CD4-positive, alpha-beta memory T cell (primary cell): ENCODE measurements around the gene SEMA6D. TPM values are rescaled to one million over a fixed set of nuclear protein-coding genes. Genes with fewer than 3 reads are reported as not detected.

Experiments used
- CTCF ChIA-PET: fragments of 350-600 bp; sonication (Branson Sonifier 250); formaldehyde crosslinking; loops from one replicate; lab custom pipeline; 2021; ENCODE audit warnings: inconsistent platforms; ENCODE audit not compliant: partially characterized antibody; lab: Charles Lee
- POLR2A ChIA-PET: fragments of 350-600 bp; sonication (Branson Sonifier 250); formaldehyde crosslinking; loops from one replicate; lab custom pipeline; 2021; ENCODE audit not compliant: partially characterized antibody; lab: Charles Lee
- DNase-seq, 5 donors: peaks; one replicate each; pipeline versions ENCODE4 v3.0.0 to v3.0.0-alpha.2; 2020 to 2022; ENCODE audit warnings: mixed read lengths in 1 of 5
- H3K27ac ChIP-seq: one replicate; pipeline ENCODE4 v1.7.0; 2013; ENCODE audit warnings: low read depth, low read length
- H3K27me3 ChIP-seq: 2 replicates; pipeline ENCODE4 v1.7.0; 2013; ENCODE audit warnings: mild to moderate bottlenecking, low read length, moderate library complexity; ENCODE audit not compliant: insufficient read depth
- H3K36me3 ChIP-seq: 2 replicates; pipeline ENCODE4 v1.7.0; 2013; ENCODE audit warnings: mild to moderate bottlenecking, low read length, moderate library complexity; ENCODE audit not compliant: insufficient read depth
- H3K4me1 ChIP-seq: 2 replicates; pipeline ENCODE4 v1.7.0; 2013; ENCODE audit warnings: mild to moderate bottlenecking, low read length, moderate library complexity; ENCODE audit not compliant: insufficient read depth
- H3K4me3 ChIP-seq, 2 donors: one replicate each; pipeline ENCODE4 v1.7.0; 2013; ENCODE audit warnings: low read length in 2 of 2, mild to moderate bottlenecking in 1 of 2
- H3K9me3 ChIP-seq, 2 donors: one replicate each; pipeline ENCODE4 v1.7.0; 2013; ENCODE audit warnings: low read length in 2 of 2, control low read depth in 1 of 2; ENCODE audit not compliant: control insufficient read depth in 1 of 2
- H3K27ac Mint-ChIP-seq, 7 donors: one replicate each; pipeline ENCODE4 v1.8.0; 2020 to 2021; ENCODE audit warnings: mixed read lengths in 7 of 7, mild to moderate bottlenecking in 6 of 7, inconsistent platforms in 3 of 7, moderate library complexity in 3 of 7
- H3K27me3 Mint-ChIP-seq, 2 donors: one replicate each; pipeline ENCODE4 v1.8.0; 2020 to 2021; ENCODE audit warnings: mixed read lengths in 2 of 2
- H3K36me3 Mint-ChIP-seq, 2 donors: one replicate each; pipeline ENCODE4 v1.8.0; 2020 to 2021; ENCODE audit warnings: mixed read lengths in 2 of 2, inconsistent platforms in 1 of 2, mild to moderate bottlenecking in 1 of 2
- H3K4me1 Mint-ChIP-seq, 4 donors: one replicate each; pipeline ENCODE4 v1.8.0; 2020 to 2021; ENCODE audit warnings: mixed read lengths in 4 of 4, mild to moderate bottlenecking in 1 of 4
- H3K4me3 Mint-ChIP-seq, 8 donors: one replicate each; pipeline ENCODE4 v1.8.0; 2020 to 2021; ENCODE audit warnings: mixed read lengths in 8 of 8, mild to moderate bottlenecking in 7 of 8, moderate library complexity in 6 of 8, inconsistent platforms in 3 of 8
- H3K9me3 Mint-ChIP-seq, 8 donors: one replicate each; pipeline ENCODE4 v1.8.0; 2020 to 2021; ENCODE audit warnings: mixed read lengths in 8 of 8, mild to moderate bottlenecking in 5 of 8, inconsistent platforms in 3 of 8, moderate library complexity in 1 of 8
- intact Hi-C: fragments of 100-400 bp; cut with micrococcal nuclease; formaldehyde crosslinking; loops from one replicate; pipeline ENCODE4 v1.15.1; 2023
- polyA plus RNA-seq, 2 donors: library from polyadenylated mRNA; unstranded; fragments of 300-500 nt; fragmentation: Illumina TruSeq; gene quantifications; one replicate each; pipeline ENCODE4 v1.2.3, GENCODE V29; 2021
- total RNA-seq, 2 experiments: library from RNA; stranded (reverse); gene quantifications; one replicate each; pipeline ENCODE4 v1.2.3, GENCODE V29; 2021

Gene SEMA6D
- total and polyA plus RNA-seq, 4 experiments from 2014 or later: not detected

DNA sequence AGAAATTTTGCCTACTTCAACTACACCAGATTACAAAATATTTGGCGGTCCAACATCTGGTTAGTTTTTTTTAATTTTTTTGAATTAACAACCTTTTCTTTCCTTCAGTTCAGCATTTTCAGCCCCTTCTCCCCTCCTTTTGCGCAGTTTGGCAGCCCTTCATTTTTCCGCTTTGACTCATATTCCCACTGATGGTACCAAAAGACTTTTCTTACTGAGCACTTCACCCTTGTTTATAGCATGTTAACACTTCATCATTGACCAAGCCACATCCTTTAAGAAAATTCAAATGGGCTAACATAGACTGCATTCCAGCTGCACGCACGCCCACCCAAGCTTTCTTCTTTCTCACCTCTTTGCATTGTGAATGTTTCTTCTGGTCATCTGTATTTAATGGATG, 49.7 kb downstream of the SEMA6D start:
- H3K27me3 Mint-ChIP-seq: peaks cover 0 to 1% of the 10 kb centered on the region in 2 donors
- POLR2A ChIA-PET: no interaction called here

DNA sequence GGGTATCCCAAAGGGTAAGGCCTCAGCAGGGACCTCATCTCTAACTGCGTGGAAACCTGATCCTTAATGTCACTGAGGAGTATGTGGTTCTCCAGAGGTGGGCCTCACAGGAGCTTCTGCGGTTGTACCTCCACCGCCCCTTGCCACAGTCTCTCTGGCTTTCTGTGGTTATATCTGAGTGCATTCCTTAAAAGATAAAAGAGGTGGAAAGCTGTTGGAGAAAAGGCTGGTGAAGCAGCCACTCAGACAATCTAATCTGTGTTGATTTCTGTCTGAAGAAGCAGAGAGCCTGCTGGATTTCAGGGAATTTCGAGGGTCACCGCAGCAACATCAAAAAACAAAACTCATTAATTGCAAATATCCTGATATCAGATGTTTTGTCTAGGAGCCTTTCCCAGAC, 51.4 kb downstream of the SEMA6D start:
- no peaks in the 10 kb centered on the region for H3K4me1 Mint-ChIP-seq
- peaks cover 0 to 1% of the 10 kb centered on the region in 2 donors for H3K27me3 Mint-ChIP-seq
- H3K27ac Mint-ChIP-seq: no peak overlapping the region
- no peak for DNase-seq
- Histone ChIP-seq H3K4me1 (no peaks in the 10 kb centered on the region), H3K27ac (no peak overlapping the region), H3K36me3 (no peaks in the 10 kb centered on the region), H3K4me3 (no peak overlapping the region), H3K9me3 (no peaks in the 10 kb centered on the region), H3K27me3 (no peaks in the 10 kb centered on the region)
- ChIA-PET CTCF (no interaction called here), POLR2A (no interaction called here)
- H3K9me3 Mint-ChIP-seq: peaks cover 0 to 8% (median 1%) of the 10 kb centered on the region in 8 donors
- no peak overlapping the region for H3K4me3 Mint-ChIP-seq
- intact Hi-C loops: no loop called here
- H3K36me3 Mint-ChIP-seq: no peaks in the 10 kb centered on the region

More for the DNA sequence above, 49.7 kb downstream of the SEMA6D start:
- no peaks in the 10 kb centered on the region for H3K4me1 ChIP-seq
- Mint-ChIP-seq H3K9me3 (peaks cover 0 to 6% (median 1%) of the 10 kb centered on the region in 8 donors), H3K4me3 (no peak overlapping the region), H3K36me3 (no peaks in the 10 kb centered on the region), H3K27ac (no peak overlapping the region), H3K4me1 (no peaks in the 10 kb centered on the region)
- no peaks in the 10 kb centered on the region for H3K27me3 ChIP-seq
- CTCF ChIA-PET: interaction anchor here (0.7 kb wide), 1 partner anchor 69 kb away, joined by 3 read pairs; no protein-coding TSS in a partner anchor
- H3K27ac ChIP-seq: no peak overlapping the region
- H3K4me3 ChIP-seq: no peak overlapping the region
- no peaks in the 10 kb centered on the region for H3K36me3 ChIP-seq
- no peak for DNase-seq
- intact Hi-C loops: no loop called here
- no peaks in the 10 kb centered on the region for H3K9me3 ChIP-seq

DNA sequence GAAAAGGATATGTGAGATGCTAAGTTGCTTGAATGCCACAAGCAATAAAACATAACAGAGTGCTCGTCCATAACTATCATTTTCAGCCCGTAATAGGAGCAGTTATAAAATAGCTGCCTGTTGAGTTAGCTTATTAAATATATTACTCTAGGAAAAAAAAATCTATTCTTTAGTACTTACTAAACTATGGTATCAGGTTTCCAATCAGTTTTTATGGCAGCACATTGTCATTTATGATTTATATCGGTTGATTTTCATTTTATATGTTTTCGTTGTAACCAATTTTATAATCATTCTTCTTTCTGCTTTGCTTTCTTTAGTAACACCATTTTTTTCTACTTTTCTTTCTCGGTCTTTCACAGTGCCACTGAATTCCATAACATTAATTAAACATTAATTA, 51.9 kb downstream of the SEMA6D start:
- no peak overlapping the region for H3K4me3 Mint-ChIP-seq
- ChIA-PET POLR2A (no interaction called here), CTCF (no interaction called here)
- Histone ChIP-seq H3K4me3 (no peak overlapping the region), H3K27me3 (no peaks in the 10 kb centered on the region), H3K36me3 (no peaks in the 10 kb centered on the region), H3K27ac (no peak overlapping the region), H3K4me1 (no peaks in the 10 kb centered on the region), H3K9me3 (no peaks in the 10 kb centered on the region)
- no peak overlapping the region for H3K27ac Mint-ChIP-seq
- no peak for DNase-seq
- intact Hi-C loops: no loop called here
- peaks cover 0 to 1% of the 10 kb centered on the region in 2 donors for H3K27me3 Mint-ChIP-seq
- no peaks in the 10 kb centered on the region for H3K4me1 Mint-ChIP-seq
- no peaks in the 10 kb centered on the region for H3K36me3 Mint-ChIP-seq
- peaks cover 0 to 7% (median 1%) of the 10 kb centered on the region in 8 donors for H3K9me3 Mint-ChIP-seq

DNA sequence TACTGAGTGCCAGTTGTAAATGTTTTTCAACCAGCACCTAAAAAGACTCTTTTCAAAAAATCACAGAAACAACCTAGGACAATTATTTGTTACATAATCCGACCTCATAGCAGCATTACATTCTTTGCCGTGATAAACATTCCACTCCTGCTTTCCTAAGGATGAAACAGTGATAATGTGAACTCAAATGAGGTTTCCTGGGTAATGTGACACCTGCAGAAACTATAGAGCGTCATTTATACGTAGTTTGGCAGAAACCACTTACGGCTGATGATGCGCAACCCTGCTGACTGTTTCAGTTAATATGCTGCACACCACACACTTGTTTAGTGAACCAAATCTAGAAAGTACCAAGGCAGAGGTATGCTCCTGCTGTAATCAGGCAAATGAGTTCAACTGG, 55.8 kb downstream of the SEMA6D start:
- CTCF ChIA-PET: no interaction called here
- Mint-ChIP-seq H3K9me3 (peaks cover 0 to 3% (median 0%) of the 10 kb centered on the region in 8 donors), H3K36me3 (no peaks in the 10 kb centered on the region), H3K27ac (no peak overlapping the region), H3K27me3 (no peaks in the 10 kb centered on the region), H3K4me1 (no peaks in the 10 kb centered on the region), H3K4me3 (no peak overlapping the region)
- Histone ChIP-seq H3K27me3 (no peaks in the 10 kb centered on the region), H3K27ac (no peak overlapping the region), H3K9me3 (no peaks in the 10 kb centered on the region), H3K36me3 (no peaks in the 10 kb centered on the region), H3K4me1 (no peaks in the 10 kb centered on the region), H3K4me3 (no peak overlapping the region)
- POLR2A ChIA-PET: no interaction called here
- no peak for DNase-seq
- intact Hi-C loops: no loop called here

DNA sequence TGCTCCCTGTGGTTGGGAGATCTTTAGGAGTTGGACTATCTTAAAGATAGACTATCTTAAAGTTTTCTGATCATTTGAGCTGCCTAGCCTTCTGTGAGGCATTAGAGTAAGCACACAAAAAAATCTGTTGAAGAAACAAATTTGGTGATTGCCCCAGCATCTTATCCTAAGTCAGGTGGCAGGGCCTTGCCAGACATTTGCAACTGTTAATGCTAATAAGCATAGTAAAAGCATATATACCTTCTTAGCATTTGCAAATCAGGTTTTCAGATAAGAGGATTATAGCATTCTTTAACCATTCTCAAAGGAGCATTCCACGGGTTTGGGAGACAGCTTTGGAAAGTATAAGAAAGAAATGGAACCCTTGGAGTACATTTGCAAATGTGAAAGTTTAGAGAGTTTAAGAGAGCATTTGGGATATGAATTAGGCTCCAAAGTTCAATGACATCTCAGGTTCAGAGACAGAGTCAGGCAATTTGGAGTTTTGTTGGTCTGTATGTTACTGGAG, 61.0 kb downstream of the SEMA6D start:
- Mint-ChIP-seq H3K27me3 (no peaks in the 10 kb centered on the region), H3K4me3 (no peak overlapping the region), H3K27ac (no peak overlapping the region), H3K9me3 (peaks cover 0 to 5% (median 0%) of the 10 kb centered on the region in 8 donors), H3K4me1 (no peaks in the 10 kb centered on the region), H3K36me3 (no peaks in the 10 kb centered on the region)
- no peak overlapping the region for H3K27ac ChIP-seq
- no peak for DNase-seq
- CTCF ChIA-PET: no interaction called here
- H3K9me3 ChIP-seq: no peaks in the 10 kb centered on the region
- intact Hi-C loops: no loop called here
- POLR2A ChIA-PET: no interaction called here
- H3K36me3 ChIP-seq: no peaks in the 10 kb centered on the region
- H3K27me3 ChIP-seq: no peaks in the 10 kb centered on the region
- no peak overlapping the region for H3K4me3 ChIP-seq
- H3K4me1 ChIP-seq: no peaks in the 10 kb centered on the region

DNA sequence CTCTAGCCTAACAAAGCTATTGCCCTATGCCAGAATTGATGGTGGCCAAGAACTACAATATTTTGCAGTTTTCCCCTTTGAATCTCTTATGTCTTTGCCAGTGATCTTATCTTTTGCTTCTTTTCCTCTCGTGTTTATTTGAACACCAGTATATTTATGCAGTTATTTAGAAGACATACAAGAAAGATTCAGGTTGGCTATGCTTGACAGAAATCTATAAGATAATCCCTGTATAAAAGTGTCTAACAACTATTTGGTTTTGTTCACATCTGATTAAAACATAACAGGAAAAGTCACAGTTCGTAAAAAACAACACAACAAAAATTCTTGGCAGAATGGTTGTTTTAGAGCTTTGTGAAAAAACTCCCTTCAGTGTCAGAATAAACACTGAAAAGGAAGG, 63.7 kb downstream of the SEMA6D start:
- Histone ChIP-seq H3K9me3 (no peaks in the 10 kb centered on the region), H3K36me3 (no peaks in the 10 kb centered on the region), H3K4me1 (no peaks in the 10 kb centered on the region), H3K27ac (no peak overlapping the region), H3K4me3 (no peak overlapping the region), H3K27me3 (no peaks in the 10 kb centered on the region)
- Mint-ChIP-seq H3K36me3 (no peaks in the 10 kb centered on the region), H3K27ac (no peak overlapping the region), H3K27me3 (no peaks in the 10 kb centered on the region), H3K4me1 (no peaks in the 10 kb centered on the region), H3K4me3 (no peak overlapping the region), H3K9me3 (peaks cover 0 to 8% (median 0%) of the 10 kb centered on the region in 8 donors)
- CTCF ChIA-PET: no interaction called here
- POLR2A ChIA-PET: no interaction called here
- intact Hi-C loops: no loop called here
- no peak for DNase-seq

DNA sequence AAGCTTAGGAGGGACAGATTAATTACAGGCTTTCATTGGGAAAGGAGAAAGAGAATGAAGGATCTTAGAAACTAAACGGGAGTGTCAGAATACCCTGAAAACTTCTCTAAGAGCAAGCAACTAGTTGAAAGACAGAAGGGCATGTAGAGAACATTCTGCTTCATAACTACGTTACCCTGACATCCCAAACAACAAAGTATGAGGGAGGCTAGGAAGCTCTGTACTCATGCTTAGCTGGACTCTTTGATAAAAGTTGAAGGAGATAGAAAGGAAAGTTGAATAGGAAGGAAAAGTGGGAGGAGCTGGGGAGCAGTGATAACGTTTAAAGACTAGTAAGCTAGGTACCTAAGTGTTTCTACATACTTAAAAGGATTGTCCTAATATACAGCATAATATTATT, 64.2 kb downstream of the SEMA6D start:
- DNase-seq: no peak
- no peak overlapping the region for H3K4me3 ChIP-seq
- H3K27ac Mint-ChIP-seq: no peak overlapping the region
- ChIA-PET POLR2A (no interaction called here), CTCF (no interaction called here)
- no peaks in the 10 kb centered on the region for H3K4me1 Mint-ChIP-seq
- H3K36me3 Mint-ChIP-seq: no peaks in the 10 kb centered on the region
- H3K27me3 ChIP-seq: no peaks in the 10 kb centered on the region
- no peak overlapping the region for H3K4me3 Mint-ChIP-seq
- intact Hi-C loops: no loop called here
- H3K27ac ChIP-seq: no peak overlapping the region
- no peaks in the 10 kb centered on the region for H3K27me3 Mint-ChIP-seq
- H3K9me3 ChIP-seq: no peaks in the 10 kb centered on the region
- H3K9me3 Mint-ChIP-seq: peaks cover 0 to 8% (median 0%) of the 10 kb centered on the region in 8 donors
- H3K36me3 ChIP-seq: no peaks in the 10 kb centered on the region
- no peaks in the 10 kb centered on the region for H3K4me1 ChIP-seq

DNA sequence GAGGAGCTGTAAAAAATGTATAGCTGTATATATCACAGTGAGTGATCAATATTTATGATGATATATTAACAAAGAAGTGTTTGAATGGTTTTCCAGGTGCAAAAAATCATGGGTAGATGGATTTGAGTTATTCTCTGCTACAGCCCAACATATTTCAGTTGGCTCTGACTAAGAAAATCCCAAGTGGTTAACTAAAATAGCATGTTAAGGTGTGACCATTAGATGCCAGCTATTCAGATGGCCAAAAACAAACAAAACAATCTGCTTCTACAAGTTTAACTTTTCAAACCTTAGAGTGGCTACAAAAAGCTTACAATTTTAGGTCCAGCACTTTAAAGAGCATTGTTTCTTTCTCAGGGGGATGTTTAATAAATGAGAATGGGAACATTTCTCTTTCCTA, 67.5 kb downstream of the SEMA6D start:
- Histone ChIP-seq H3K27ac (no peak overlapping the region), H3K4me1 (no peaks in the 10 kb centered on the region), H3K27me3 (no peaks in the 10 kb centered on the region), H3K9me3 (no peaks in the 10 kb centered on the region), H3K36me3 (no peaks in the 10 kb centered on the region), H3K4me3 (no peak overlapping the region)
- H3K36me3 Mint-ChIP-seq: no peaks in the 10 kb centered on the region
- H3K27me3 Mint-ChIP-seq: no peaks in the 10 kb centered on the region
- no peak overlapping the region for H3K27ac Mint-ChIP-seq
- peaks cover 0 to 8% (median 0%) of the 10 kb centered on the region in 8 donors for H3K9me3 Mint-ChIP-seq
- POLR2A ChIA-PET: no interaction called here
- no peaks in the 10 kb centered on the region for H3K4me1 Mint-ChIP-seq
- intact Hi-C loops: no loop called here
- H3K4me3 Mint-ChIP-seq: no peak overlapping the region
- CTCF ChIA-PET: no interaction called here
- no peak for DNase-seq
